ENCODE measurements around the gene C1RL. TPM values are rescaled to one million over a fixed set of nuclear protein-coding genes. Genes with fewer than 3 reads are reported as not detected.
"Not testable (repeated sequence)": the region's sequence is repeated elsewhere in the genome, so short reads cannot be mapped to it uniquely, and the experiment has no call there.

Gene C1RL
- polyA plus RNA-seq, 12 donors, result 8.6 to 38.7 (median 12.8) TPM; not detected in 1

DNA sequence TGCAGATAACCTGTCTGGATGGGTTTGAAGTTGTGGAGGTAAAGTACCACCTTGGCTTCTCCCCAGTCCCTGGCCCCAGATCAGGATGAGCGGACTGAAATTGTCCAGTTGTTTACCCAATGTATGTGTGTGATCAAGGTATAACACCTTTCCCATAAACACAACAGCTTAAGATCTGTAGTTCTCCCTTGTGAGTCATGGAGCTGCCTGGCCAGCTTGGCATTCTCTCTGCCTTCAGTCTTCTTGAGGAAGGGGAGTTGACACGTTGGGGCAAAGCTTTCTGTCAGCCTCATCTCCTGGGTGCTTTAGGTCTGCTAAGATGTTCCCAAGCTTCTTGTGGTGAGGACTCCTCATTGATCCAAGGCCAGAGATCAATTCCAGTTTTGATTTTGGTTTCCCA, 42.4 kb downstream of the C1RL start:
- DNase-seq, result no peak

DNA sequence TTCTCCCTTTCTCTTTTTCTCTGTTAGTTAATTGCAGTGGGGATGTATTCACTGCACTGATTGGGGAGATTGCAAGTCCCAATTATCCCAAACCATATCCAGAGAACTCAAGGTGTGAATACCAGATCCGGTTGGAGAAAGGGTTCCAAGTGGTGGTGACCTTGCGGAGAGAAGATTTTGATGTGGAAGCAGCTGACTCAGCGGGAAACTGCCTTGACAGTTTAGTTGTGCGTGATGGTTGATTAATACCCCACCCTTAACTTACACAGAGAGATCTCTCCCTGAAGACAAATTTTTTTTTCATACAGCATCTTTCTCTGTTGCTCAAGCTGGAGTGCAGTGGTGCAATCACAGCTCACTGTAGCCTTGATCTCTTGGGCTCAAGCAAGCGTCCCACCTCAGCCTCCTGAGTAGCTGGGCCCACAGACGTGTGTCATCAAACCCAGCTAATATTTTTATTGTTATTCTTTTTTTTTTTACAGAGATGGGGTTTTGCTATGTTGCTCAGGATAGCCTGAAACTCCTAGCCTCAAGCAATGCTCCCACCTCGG, 43.9 kb downstream of the C1RL start:
- no peak for DNase-seq

DNA sequence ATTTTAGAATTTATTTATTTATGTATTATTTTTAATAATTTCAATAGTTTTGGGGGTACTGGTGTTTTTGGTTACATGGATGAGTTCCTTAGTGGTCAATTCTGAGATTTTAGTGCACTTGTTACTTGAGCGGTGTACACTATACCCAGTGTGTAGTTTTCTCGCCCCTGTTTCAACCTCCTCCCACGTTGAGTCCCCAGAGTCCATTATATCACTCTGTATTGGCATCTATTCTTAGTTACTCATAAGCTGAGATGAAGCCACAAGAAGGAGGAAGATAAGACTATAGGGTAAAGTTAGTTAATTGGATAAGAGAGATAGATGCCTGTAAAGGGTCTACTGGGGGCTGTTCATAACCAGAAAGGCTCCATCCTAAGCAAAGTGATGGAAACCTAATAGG, 44.5 kb downstream of the C1RL start:
- DNase-seq, result no peak

DNA sequence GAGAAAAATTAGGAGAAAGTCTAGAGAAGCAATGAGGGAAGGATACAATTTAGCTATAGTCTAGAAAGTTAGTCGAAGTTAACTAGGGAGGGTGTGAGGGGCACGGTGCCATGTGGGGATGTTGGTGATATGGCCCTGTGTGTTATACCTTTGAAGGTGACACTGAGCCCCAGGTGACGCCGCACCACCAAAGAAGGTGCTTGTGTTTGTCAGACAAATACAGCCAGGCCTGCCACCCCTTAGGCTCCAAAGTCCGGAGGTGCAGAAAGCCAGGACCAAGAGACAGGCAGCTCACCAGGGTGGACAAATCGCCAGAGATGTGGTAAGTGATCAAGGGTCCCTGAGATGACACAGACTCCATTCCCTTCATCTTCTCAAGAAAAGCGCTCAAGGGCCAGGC, 47.4 kb downstream of the C1RL start:
- DNase-seq, result no peak

DNA sequence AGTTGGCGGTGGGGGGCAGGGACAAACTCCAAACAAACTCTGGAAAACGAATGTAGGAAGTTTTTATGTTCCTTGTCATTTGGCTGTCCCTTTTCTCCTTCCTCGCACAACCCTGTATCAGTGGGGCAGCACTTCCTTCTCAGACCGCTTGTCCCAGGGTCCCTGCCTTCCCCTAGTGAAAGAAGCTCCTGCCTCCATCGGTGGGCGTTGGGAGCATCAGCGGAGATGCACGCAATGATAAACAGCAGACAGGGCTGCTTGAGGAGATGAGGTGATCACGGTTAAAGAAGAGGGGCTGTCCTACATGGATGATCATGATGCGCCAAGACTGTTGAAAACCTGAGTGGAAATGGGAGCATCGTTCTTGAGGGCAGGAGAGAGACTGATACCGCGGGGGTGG, 47.9 kb downstream of the C1RL start:
- DNase-seq, result no peak

DNA sequence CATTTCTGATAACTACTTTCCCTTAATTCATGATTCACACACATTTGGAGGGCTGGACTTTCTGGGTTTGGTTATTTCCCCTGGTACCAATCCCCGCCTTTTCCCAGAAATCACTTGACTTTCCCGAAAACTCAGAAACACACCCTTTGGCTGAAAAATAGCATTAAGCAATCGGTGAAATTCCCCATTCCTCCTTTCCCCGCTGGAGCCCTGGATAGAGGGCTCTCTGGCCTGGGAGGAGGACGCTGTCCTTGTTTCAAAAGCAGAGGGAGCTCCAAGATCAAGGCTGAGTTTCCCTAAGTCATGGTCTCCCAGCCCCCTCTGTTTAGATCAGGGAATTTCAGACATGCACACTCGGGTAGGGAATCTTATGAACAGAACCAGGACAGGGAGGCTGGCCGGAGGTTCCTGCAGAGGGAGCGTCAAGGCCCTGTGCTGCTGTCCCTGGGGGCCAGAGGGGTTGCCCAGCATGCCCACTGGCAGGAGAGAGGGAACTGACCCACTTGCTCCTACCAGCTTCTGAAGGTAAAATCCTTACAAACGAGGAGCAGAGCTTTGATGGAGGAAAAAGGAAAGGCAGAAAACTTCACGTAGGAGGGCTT, 48.6 kb downstream of the C1RL start, which contains the start of gene C1S:
Gene C1S, plus strand, starts transcription at position 366 of the 602 bp plus-strand sequence. CDS start 1,195 bp downstream, outside the sequence.
- DNase-seq, result peak; percentile 92

DNA sequence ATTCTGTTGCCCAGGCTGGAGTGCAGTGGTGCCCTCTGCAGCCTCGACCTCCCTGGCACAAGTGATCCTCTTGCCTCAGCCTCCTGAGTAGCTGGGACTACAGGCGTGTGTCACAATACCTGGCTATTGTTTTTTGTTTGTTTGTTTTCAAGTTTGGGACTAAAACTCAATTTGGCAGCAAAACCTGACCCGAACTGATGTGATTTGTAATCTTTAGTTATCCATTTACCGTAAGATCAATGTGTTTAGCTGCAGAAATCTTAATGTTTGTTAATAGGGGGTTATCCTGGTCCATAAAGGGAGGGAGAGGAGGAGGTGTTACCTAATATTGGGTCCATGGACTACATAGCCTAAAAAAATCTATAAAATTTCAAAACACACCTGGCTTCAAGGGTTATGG, 49.2 kb downstream of the C1RL start:
- no peak for DNase-seq

DNA sequence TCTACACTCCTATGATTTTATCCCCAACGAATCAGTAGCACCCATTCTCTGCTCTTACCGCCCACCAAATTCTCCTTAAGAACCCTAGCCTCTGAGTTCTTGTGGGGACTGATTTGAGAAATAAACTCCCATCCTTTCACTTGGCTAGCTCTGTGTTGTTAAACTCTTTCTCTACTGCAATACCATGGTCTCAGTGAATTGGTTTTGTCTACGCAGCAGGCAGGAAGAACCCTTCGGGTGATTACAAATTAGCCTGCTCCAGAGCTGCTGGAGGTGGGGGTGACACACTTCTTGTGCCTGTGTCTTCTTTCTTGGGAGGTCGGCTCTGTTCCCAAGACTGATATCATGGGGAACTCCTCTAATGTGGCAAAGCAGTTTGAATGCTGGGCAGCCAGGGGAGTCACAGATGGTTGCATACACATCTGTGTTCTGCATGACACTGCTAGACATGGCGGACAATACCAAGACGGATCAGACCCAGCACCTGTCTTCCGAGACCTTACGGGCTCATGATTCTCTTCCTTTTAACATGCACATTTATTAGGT, 50.1 kb downstream of the C1RL start:
- DNase-seq, result no peak

DNA sequence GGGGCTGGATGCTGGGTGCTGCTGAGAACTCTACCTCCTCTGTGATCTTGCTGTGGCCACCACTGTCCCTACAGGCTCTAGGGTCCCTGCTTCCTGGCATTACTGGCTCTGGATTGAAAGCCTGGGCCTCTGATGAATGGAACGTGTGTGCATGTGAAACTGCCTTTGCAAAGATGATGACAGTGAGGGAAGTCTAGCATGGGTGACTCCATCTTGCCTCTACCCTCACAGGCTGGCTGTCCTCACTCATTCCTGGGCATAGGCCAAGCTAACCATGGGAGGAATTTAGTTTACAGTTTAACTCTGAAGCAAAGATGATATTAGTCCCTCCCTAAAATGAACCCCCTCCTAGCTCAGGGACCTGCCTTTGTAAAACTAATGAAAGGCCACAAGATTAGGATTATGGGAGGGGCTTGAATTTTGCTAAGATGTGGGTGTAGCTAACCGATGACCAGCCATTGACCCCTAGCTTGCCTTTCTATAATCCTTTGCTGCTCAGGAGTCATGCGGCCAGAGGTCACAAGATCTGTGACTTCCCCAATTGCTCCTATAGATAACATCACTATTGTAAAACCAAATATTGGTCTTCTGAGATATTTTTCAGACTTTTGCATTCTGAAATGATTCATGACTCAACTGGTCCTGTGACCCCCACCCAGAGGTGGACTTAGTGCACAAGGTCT, 50.7 kb downstream of the C1RL start:
- DNase-seq, result no peak

DNA sequence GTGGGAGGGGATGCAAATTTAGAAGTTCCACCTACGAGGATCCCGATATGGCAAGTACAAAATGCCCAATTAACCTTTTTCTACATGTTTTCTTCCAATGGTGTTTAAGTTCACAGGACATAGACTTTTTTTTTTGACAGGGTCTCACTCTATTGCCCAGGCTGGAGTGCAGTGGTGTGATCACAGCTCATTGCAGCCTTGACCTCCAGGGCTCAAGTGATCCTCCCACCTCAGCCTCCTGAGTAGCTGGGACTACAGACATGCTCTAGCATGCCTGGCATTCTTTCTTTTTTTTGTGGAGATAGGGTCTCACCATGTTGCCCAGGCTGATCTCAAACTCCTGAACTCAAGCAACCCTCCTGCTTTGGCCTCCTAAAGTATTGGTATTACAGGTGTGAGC, 53.3 kb downstream of the C1RL start:
- DNase-seq, result not testable (repeated sequence)

DNA sequence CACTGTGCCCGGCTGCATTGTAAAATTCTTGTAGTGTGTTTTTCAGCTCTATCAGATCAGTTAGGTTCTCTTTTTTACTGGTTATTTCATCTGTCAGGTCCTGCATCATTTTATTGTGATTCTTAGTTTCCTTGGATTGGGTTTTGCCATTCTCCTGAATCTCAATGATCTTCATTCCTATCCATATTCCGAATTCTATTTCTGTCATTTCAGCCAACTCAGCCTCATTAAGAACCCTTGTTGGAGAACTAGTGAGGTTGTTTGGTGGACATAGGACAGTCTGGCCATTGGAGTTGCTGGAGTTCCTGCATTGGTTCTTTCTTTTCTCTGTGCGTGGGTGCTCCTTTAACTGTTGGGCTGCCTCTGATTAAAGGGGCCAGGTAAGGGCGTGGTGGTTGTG, 54.1 kb downstream of the C1RL start:
- DNase-seq, result no peak

DNA sequence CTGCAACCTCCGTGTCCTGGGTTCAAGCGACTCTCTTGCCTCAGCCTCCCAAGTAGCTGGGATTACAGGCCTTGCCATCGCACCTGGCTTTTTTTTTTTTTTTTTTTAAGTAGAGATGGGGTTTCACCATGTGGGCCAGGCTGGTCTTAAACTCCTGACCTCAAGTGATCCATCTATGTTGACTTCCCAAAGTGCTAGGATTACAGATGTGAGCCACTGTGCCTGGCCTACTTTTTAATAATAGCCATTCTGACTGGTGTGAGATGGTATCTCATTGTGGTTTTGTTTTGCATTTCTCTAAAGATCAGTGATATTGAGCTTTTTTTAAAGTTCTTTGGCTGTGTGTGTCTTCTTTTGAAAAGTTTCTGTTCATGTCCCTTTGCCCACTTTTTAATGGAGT, 59.0 kb downstream of the C1RL start:
- not testable (repeated sequence) for DNase-seq

DNA sequence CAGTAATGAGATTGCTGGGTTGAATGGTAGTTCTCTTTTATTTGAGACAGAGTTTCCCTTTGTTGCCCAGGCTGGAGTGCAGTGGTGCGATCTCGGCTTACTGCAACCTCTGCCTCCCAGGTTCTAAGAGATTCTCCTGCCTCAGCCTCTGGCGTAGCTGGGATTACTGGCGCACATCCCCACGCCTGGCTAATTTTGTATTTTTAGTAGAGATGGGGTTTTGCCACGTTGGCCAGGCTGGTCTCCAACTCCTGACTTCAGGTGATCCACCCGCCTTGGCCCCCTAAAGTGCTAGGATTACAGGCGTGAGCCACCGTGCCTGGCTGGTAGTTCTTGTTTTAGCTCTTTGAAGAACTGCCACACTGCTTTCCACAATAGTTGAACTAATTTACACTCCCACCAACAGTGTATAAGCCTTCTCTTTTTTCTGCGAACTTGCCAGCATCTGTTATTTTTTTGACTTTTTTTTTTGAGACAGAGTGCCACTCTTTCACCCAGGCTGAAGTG, 59.5 kb downstream of the C1RL start:
- DNase-seq, result not testable (repeated sequence)

DNA sequence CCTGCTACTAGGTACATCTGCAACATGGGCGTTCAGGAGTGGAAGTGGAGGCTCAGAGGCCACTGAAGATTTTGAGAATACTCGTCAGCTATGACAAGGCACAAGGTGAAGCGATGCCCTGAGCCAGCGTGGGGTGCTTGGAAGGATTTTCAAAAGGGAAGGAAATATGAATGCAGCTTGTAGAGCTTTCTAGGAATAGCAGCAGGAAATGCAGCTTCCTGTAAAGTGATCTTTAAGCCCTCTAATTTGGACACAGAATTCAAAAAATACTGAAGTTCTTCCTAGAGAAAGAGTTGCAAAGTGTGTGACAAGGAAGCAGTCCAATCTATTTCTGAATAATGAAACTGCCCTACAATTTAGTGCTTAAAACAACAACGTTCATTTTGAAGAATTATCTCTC, 61.7 kb downstream of the C1RL start:
- no peak for DNase-seq

DNA sequence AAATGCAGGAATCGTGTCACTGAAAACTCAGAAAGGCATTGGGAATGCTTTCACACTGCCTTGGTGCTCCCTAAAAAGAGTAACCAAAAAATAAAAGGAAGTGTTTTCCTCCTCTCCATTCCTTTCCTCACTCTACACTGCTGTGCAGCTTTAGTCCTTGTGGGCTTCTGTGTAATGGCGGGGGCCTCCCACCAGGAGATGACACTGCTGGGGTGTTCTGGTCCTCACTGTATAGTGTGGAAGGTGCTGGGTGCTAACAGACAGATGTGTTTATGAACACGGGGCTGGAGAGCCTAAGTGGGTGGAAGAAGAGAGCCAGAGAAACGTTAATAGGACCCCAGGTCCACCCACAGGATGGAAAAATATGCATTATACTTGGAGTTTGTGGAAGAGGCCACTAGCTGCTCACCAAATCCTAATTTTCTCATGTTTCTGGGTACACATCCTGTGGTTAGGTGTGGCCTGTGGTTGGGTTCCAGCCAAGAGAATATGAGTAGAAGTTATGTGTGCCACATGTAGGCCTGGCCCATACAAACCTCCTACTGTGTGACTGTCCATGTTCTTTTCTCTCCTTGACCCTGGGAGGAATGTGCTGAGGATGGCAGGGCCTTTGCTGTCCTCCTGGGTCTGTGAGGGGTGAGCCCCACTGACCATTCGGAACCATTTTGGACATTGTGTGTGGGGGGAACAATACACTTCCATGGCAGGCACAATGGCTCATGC, 62.5 kb downstream of the C1RL start:
- no peak for DNase-seq

DNA sequence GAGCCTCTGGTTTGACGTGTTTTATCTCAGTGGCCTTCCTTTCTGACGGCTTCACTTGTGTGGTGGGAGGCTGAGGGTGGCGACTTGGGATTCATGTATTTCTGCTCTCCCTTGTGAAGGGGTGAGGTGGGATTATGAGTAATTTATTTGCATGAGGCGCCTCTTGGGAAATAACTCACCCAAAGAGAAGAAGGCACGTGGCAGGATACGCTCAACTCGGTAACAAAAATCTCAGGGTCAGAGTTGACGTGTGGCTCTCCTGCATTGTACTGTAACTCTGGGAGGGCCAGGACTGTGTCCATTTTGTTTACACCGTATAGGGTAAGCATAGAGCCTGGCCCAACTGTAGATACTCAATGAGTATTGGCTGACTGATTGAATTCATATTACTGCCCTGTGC, 63.1 kb downstream of the C1RL start:
- DNase-seq, result no peak

Other genes with a start within 250 kb of the C1RL start
- 1,000 to 10,000 TPM in 4 of 12 donors, 100 to 1,000 TPM in 7, not detected in 1; 520 to 1,204 (median 950) TPM for gene TPI1, start 241.7 kb downstream of the C1RL start, polyA plus RNA-seq (ENCODE audit: insufficient read length in 12 of 12)
- gene SPSB2, start 235.9 kb downstream of the C1RL start, polyA plus RNA-seq (ENCODE audit: insufficient read length in 12 of 12), result 1 to 10 TPM in 11 of 12 donors, not detected in 1; 3.0 to 9.9 (median 4.6) TPM
- 10 to 100 TPM in 9 of 12 donors, 1 to 10 TPM in 2, not detected in 1; 9.2 to 13.7 (median 11.4) TPM for gene LRRC23, start 204.4 kb downstream of the C1RL start, polyA plus RNA-seq (ENCODE audit: insufficient read length in 12 of 12)
- 10 to 100 TPM in 3 of 12 donors, 1 to 10 TPM in 8, not detected in 1; 5.1 to 21.8 (median 8.2) TPM for gene ENO2, start 194.6 kb downstream of the C1RL start, polyA plus RNA-seq (ENCODE audit: insufficient read length in 12 of 12)
- 100 to 1,000 TPM in 2 of 12 donors, 10 to 100 TPM in 9, not detected in 1; 54.6 to 137 (median 60.9) TPM for gene ATN1, start 181.3 kb downstream of the C1RL start, polyA plus RNA-seq (ENCODE audit: insufficient read length in 12 of 12)
- 10 to 100 TPM in 1 of 12 donors, 1 to 10 TPM in 1, not detected in 10; 9.0 to 12.4 TPM for gene RNU7-1, start 165.4 kb downstream of the C1RL start, polyA plus RNA-seq (ENCODE audit: insufficient read length in 12 of 12)
- 100 to 1,000 TPM in 11 of 12 donors, not detected in 1; 107 to 185 (median 136) TPM for gene C12orf57, start 165.2 kb downstream of the C1RL start, polyA plus RNA-seq (ENCODE audit: insufficient read length in 12 of 12)
- 10 to 100 TPM in 2 of 12 donors, 1 to 10 TPM in 9, not detected in 1; 3.4 to 41.4 (median 4.0) TPM for gene PTPN6, start 157.9 kb downstream of the C1RL start, polyA plus RNA-seq (ENCODE audit: insufficient read length in 12 of 12)
- gene PHB2, start 138.6 kb downstream of the C1RL start, polyA plus RNA-seq (ENCODE audit: insufficient read length in 12 of 12), result 100 to 1,000 TPM in 11 of 12 donors, not detected in 1; 224 to 298 (median 265) TPM
- gene EMG1, start 138.3 kb downstream of the C1RL start, polyA plus RNA-seq (ENCODE audit: insufficient read length in 12 of 12), result 10 to 100 TPM in 11 of 12 donors, not detected in 1; 10.8 to 37.1 (median 29.6) TPM
- 10 to 100 TPM in 11 of 12 donors, not detected in 1; 16.1 to 29.3 (median 21.3) TPM for gene LPCAT3, start 90.7 kb downstream of the C1RL start, polyA plus RNA-seq (ENCODE audit: insufficient read length in 12 of 12)
- 100 to 1,000 TPM in 3 of 12 donors, 10 to 100 TPM in 8, not detected in 1; 57.3 to 132 (median 66.8) TPM for gene C1S, start 48.5 kb downstream of the C1RL start, polyA plus RNA-seq (ENCODE audit: insufficient read length in 12 of 12)
- gene C1R, start 16.8 kb downstream of the C1RL start, polyA plus RNA-seq (ENCODE audit: insufficient read length in 12 of 12), result 100 to 1,000 TPM in 4 of 12 donors, 10 to 100 TPM in 7, not detected in 1; 71.8 to 139 (median 79.7) TPM
- gene RBP5, start 19.7 kb upstream of the C1RL start, polyA plus RNA-seq (ENCODE audit: insufficient read length in 12 of 12), result 10 to 100 TPM in 1 of 12 donors, 1 to 10 TPM in 9, not detected in 2; 2.1 to 18.2 (median 3.5) TPM
- gene CLSTN3, start 21.2 kb upstream of the C1RL start, polyA plus RNA-seq (ENCODE audit: insufficient read length in 12 of 12), result 10 to 100 TPM in 11 of 12 donors, not detected in 1; 13.4 to 35.4 (median 18.5) TPM
- gene PEX5, start 80.5 kb upstream of the C1RL start, polyA plus RNA-seq (ENCODE audit: insufficient read length in 12 of 12), result 10 to 100 TPM in 11 of 12 donors, not detected in 1; 25.9 to 43.0 (median 35.8) TPM
- under 1 TPM in 7 of 12 donors, not detected in 5; 0.11 to 0.20 (median 0.15) TPM for gene ACSM4, start 194.9 kb upstream of the C1RL start, polyA plus RNA-seq (ENCODE audit: insufficient read length in 12 of 12)